OCI-LY1 (cell line): ENCODE results near the gene CHCHD6.

ENCODE experiments used
- H2AFZ ChIP-seq: fragments of 200-600 bp; sonication (generic), shearing (Covaris generic); 2 replicates; pipeline ENCODE4 v1.6.0; 2014; ENCODE audit warnings: antibody characterized with exemption, mild to moderate bottlenecking, low read length
- H3F3A ChIP-seq: fragments of 200-600 bp; sonication (generic), shearing (Covaris generic); 2 replicates; pipeline ENCODE4 v1.6.0; 2014; ENCODE audit warnings: mild to moderate bottlenecking, antibody characterized with exemption, low read length, moderate library complexity; ENCODE audit not compliant: insufficient read depth
- H3K27ac ChIP-seq: fragments of 200-600 bp; sonication (generic); 2 replicates; pipeline ENCODE4 v1.5.1; 2014; ENCODE audit warnings: low read length, mixed run types, mild to moderate bottlenecking, low read depth; ENCODE audit not compliant: poor library complexity, severe bottlenecking
- H3K27me3 ChIP-seq: fragments of 200-600 bp; sonication (generic); 2 replicates; pipeline ENCODE4 v1.6.0; 2014; ENCODE audit warnings: antibody characterized with exemption, mild to moderate bottlenecking, low read length, moderate library complexity; ENCODE audit not compliant: insufficient read depth
- H3K36me3 ChIP-seq: fragments of 200-600 bp; sonication (generic); 2 replicates; pipeline ENCODE4 v1.6.1; 2014; ENCODE audit warnings: mild to moderate bottlenecking, antibody characterized with exemption, low read length, moderate library complexity, mixed read lengths; ENCODE audit not compliant: insufficient read depth
- H3K4me1 ChIP-seq: fragments of 200-600 bp; sonication (generic); 2 replicates; pipeline ENCODE4 v1.5.1; 2014; ENCODE audit warnings: mild to moderate bottlenecking, low read length, moderate library complexity; ENCODE audit not compliant: insufficient read depth, severe bottlenecking
- H3K4me2 ChIP-seq: fragments of 200-600 bp; sonication (generic), shearing (Covaris generic); 2 replicates; pipeline ENCODE4 v1.6.1; 2014; ENCODE audit warnings: low read length
- H3K4me3 ChIP-seq: fragments of 200-600 bp; sonication (generic); 2 replicates; pipeline ENCODE4 v1.5.1; 2014; ENCODE audit warnings: low read length, low read depth, mild to moderate bottlenecking, mixed read lengths; ENCODE audit not compliant: poor library complexity, severe bottlenecking
- H3K79me2 ChIP-seq: fragments of 200-600 bp; shearing (Covaris generic); 2 replicates; pipeline ENCODE4 v1.6.1; 2016; ENCODE audit warnings: mixed run types, low read length, mixed read lengths; ENCODE audit not compliant: insufficient read depth
- H3K9ac ChIP-seq: fragments of 200-600 bp; sonication (generic), shearing (Covaris generic); 2 replicates; pipeline ENCODE4 v1.6.1; 2014; ENCODE audit warnings: mild to moderate bottlenecking, low read length, mixed read lengths
- H3K9me2 ChIP-seq: fragments of 200-600 bp; sonication (generic), shearing (Covaris generic); 2 replicates; pipeline ENCODE4 v1.6.1; 2014; ENCODE audit warnings: low read depth, mild to moderate bottlenecking, low read length, mixed read lengths
- H3K9me3 ChIP-seq: fragments of 200-600 bp; shearing (Covaris generic); 2 replicates; pipeline ENCODE4 v1.6.1; 2014; ENCODE audit warnings: low read length, mixed read lengths
- H4K20me1 ChIP-seq: fragments of 200-600 bp; sonication (generic), shearing (Covaris generic); 2 replicates; pipeline ENCODE4 v1.6.0; 2016; ENCODE audit warnings: mild to moderate bottlenecking, low read length; ENCODE audit not compliant: insufficient read depth
- EZH2 ChIP-seq: fragments of 200-600 bp; sonication (generic), shearing (Covaris generic); IDR thresholded peaks from 2 replicates; pipeline ENCODE4 v1.8.0; 2017; ENCODE audit warnings: borderline replicate concordance, mixed run types, mild to moderate bottlenecking, antibody characterized with exemption, low read length, moderate library complexity, mixed read lengths
- TF ChIP-seq, protein P1 (sequence below): fragments of 200-600 bp; sonication (generic), shearing (Covaris generic); IDR thresholded peaks from 2 replicates; pipeline ENCODE4 v1.5.1; 2017; ENCODE audit warnings: mild to moderate bottlenecking, antibody characterized with exemption, low read length, moderate library complexity, mixed read lengths

The CHCHD6 gene

DNA sequence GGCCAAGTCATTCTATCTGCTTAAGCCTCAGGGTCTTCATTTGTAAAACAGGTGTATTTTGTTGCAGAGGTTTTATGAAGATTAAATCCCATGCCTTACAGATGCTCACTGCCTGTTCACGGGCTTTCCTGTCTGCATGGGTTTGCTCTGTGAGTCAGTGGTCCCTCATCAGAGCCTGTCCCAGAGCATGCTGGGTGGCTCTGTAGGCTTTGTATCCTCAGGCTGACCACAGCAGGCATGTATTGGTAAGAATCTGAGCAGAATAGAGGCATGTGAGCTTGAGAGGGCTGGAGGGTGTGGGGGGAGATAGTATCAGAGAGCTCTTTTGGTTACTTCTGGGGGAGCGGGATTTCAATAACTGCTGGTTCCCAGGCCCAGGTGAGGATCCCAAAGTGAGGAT, 233.5 kb downstream of the CHCHD6 start:
- TF ChIP-seq EZH2 = no peak
- TF ChIP-seq, protein P1, sequence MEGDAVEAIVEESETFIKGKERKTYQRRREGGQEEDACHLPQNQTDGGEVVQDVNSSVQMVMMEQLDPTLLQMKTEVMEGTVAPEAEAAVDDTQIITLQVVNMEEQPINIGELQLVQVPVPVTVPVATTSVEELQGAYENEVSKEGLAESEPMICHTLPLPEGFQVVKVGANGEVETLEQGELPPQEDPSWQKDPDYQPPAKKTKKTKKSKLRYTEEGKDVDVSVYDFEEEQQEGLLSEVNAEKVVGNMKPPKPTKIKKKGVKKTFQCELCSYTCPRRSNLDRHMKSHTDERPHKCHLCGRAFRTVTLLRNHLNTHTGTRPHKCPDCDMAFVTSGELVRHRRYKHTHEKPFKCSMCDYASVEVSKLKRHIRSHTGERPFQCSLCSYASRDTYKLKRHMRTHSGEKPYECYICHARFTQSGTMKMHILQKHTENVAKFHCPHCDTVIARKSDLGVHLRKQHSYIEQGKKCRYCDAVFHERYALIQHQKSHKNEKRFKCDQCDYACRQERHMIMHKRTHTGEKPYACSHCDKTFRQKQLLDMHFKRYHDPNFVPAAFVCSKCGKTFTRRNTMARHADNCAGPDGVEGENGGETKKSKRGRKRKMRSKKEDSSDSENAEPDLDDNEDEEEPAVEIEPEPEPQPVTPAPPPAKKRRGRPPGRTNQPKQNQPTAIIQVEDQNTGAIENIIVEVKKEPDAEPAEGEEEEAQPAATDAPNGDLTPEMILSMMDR = no peak
- no peaks in the 10 kb centered on the region for H4K20me1 ChIP-seq
- H3F3A ChIP-seq = no peaks in the 10 kb centered on the region
- no peak overlapping the region for H3K4me2 ChIP-seq
- H2AFZ ChIP-seq = no peak overlapping the region
- H3K27me3 ChIP-seq = no peaks in the 10 kb centered on the region
- no peaks in the 10 kb centered on the region for H3K9me3 ChIP-seq
- no peak overlapping the region for H3K9ac ChIP-seq
- no peak overlapping the region for H3K4me3 ChIP-seq
- no peaks in the 10 kb centered on the region for H3K9me2 ChIP-seq
- H3K4me1 ChIP-seq = no peaks in the 10 kb centered on the region
- no peak overlapping the region for H3K27ac ChIP-seq
- H3K79me2 ChIP-seq = no peaks in the 10 kb centered on the region
- no peaks in the 10 kb centered on the region for H3K36me3 ChIP-seq

GRCh38 chr3:126937973-126938372, 233.9 kb downstream of the CHCHD6 start:
- Histone ChIP-seq H3K9me3 (no peaks in the 10 kb centered on the region), H3K9me2 (no peaks in the 10 kb centered on the region), H3K4me1 (no peaks in the 10 kb centered on the region), H3K27me3 (no peaks in the 10 kb centered on the region), H3F3A (no peaks in the 10 kb centered on the region), H3K27ac (no peak overlapping the region), H3K4me2 (no peak overlapping the region), H4K20me1 (no peaks in the 10 kb centered on the region), H3K36me3 (no peaks in the 10 kb centered on the region), H3K4me3 (no peak overlapping the region), H3K9ac (no peak overlapping the region), H3K79me2 (no peaks in the 10 kb centered on the region), H2AFZ (no peak overlapping the region)
- TF ChIP-seq EZH2 = no peak
- TF ChIP-seq, protein P1 = no peak

GRCh38 chr3:126938520-126939337, 234.7 kb downstream of the CHCHD6 start:
- no peaks in the 10 kb centered on the region for H3K9me3 ChIP-seq

More at GRCh38 chr3:126938520-126939337, 234.7 kb downstream of the CHCHD6 start:
- Histone ChIP-seq H3K79me2 (no peaks in the 10 kb centered on the region), H3K27me3 (no peaks in the 10 kb centered on the region), H3K9ac (no peak overlapping the region), H3K9me2 (no peaks in the 10 kb centered on the region), H3K4me2 (no peak overlapping the region), H3F3A (no peaks in the 10 kb centered on the region), H3K36me3 (no peaks in the 10 kb centered on the region), H3K4me1 (no peaks in the 10 kb centered on the region), H2AFZ (no peak overlapping the region), H4K20me1 (no peaks in the 10 kb centered on the region), H3K27ac (no peak overlapping the region), H3K4me3 (no peak overlapping the region)
- TF ChIP-seq EZH2 = no peak
- TF ChIP-seq, protein P1 = no peak
